WERI-Rb-1 (cell line): ENCODE results near the gene NUDT13.
"Not testable (repeated sequence)": the region's sequence is repeated elsewhere in the genome, so short reads cannot be mapped to it uniquely, and the experiment has no call there.

Source experiments
- DNase-seq: peaks from one replicate; pipeline ENCODE4 v3.0.0-alpha.2; 2020
- H3K27ac ChIP-seq: fragments of 250-450 bp; sonication (Bioruptor Pico); 2 replicates; pipeline ENCODE4 v1.5.1; 2020; ENCODE audit warnings: mild to moderate bottlenecking, moderate library complexity
- H3K27me3 ChIP-seq: fragments of 250-450 bp; sonication (Bioruptor Pico); 2 replicates; pipeline ENCODE4 v1.5.1; 2021; ENCODE audit warnings: mild to moderate bottlenecking, low read depth, moderate library complexity; ENCODE audit not compliant: insufficient read depth, severe bottlenecking
- H3K36me3 ChIP-seq: fragments of 250-450 bp; sonication (Bioruptor Pico); 2 replicates; pipeline ENCODE4 v1.5.1; 2020; ENCODE audit warnings: mild to moderate bottlenecking, moderate library complexity
- H3K4me3 ChIP-seq: 2 replicates; pipeline ENCODE4 v1.5.1; 2011; ENCODE audit warnings: low read depth, mild to moderate bottlenecking, control low read depth, low read length
- H3K9me3 ChIP-seq: fragments of 250-450 bp; sonication (Bioruptor Pico); 2 replicates; pipeline ENCODE4 v1.5.1; 2021; ENCODE audit warnings: mild to moderate bottlenecking, moderate library complexity; ENCODE audit not compliant: severe bottlenecking
- TF ChIP-seq, protein P1 (sequence below): IDR thresholded peaks from 2 replicates; pipeline ENCODE4 v1.5.1; 2011; ENCODE audit warnings: low read depth, mild to moderate bottlenecking, control low read depth, inconsistent platforms, low read length

Gene NUDT13

DNA sequence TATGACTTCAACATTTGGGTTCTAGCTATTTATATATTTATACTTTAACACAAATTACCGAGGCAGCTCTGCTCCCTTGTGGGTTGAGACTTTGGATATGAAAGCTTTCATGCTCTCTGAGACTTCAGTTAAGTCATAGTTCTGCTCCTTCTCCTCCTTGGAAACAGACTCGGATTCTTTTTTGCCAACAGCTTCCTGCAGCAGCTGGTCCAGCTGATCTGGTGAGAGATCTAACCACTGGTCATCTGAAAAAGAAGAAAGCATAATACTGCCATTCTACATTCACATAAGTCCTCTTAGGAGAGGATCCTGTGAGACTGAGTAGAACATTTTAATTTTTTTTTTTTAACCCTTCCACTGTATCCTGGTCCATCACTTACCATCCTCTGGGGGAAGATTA, 29.0 kb downstream of the NUDT13 start:
- H3K36me3 ChIP-seq: peaks cover 84% of the 10 kb centered on the region

DNA sequence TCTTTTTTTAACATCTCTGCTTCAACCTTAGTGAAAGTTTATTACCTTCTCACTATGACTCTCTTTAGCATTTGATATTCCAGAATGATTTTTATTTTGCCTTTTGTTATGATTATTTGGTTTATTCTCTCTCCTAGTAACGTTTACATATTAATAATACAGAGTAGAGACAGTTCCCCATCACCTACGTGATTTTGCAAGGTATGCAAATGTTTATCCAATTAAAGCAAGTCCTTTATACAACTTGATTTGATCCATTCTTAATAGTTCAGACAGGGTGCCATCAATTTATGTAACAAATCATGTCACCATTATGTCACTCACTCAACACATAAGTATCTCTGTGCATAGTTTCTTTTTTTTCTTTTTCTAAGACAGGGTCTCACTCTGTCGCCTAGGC, 31.3 kb downstream of the NUDT13 start:
- Histone ChIP-seq H3K4me3 (no peak overlapping the region), H3K27ac (no peak overlapping the region), H3K36me3 (peaks cover 73% of the 10 kb centered on the region), H3K27me3 (no peaks in the 10 kb centered on the region), H3K9me3 (no peaks in the 10 kb centered on the region)
- TF ChIP-seq, protein P1, sequence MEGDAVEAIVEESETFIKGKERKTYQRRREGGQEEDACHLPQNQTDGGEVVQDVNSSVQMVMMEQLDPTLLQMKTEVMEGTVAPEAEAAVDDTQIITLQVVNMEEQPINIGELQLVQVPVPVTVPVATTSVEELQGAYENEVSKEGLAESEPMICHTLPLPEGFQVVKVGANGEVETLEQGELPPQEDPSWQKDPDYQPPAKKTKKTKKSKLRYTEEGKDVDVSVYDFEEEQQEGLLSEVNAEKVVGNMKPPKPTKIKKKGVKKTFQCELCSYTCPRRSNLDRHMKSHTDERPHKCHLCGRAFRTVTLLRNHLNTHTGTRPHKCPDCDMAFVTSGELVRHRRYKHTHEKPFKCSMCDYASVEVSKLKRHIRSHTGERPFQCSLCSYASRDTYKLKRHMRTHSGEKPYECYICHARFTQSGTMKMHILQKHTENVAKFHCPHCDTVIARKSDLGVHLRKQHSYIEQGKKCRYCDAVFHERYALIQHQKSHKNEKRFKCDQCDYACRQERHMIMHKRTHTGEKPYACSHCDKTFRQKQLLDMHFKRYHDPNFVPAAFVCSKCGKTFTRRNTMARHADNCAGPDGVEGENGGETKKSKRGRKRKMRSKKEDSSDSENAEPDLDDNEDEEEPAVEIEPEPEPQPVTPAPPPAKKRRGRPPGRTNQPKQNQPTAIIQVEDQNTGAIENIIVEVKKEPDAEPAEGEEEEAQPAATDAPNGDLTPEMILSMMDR: no peak
- no peak for DNase-seq

More for the DNA sequence above, 29.0 kb downstream of the NUDT13 start:
- no peak for DNase-seq
- Histone ChIP-seq H3K27ac (no peak overlapping the region), H3K27me3 (no peaks in the 10 kb centered on the region), H3K4me3 (no peak overlapping the region), H3K9me3 (no peaks in the 10 kb centered on the region)
- TF ChIP-seq, protein P1: no peak

DNA sequence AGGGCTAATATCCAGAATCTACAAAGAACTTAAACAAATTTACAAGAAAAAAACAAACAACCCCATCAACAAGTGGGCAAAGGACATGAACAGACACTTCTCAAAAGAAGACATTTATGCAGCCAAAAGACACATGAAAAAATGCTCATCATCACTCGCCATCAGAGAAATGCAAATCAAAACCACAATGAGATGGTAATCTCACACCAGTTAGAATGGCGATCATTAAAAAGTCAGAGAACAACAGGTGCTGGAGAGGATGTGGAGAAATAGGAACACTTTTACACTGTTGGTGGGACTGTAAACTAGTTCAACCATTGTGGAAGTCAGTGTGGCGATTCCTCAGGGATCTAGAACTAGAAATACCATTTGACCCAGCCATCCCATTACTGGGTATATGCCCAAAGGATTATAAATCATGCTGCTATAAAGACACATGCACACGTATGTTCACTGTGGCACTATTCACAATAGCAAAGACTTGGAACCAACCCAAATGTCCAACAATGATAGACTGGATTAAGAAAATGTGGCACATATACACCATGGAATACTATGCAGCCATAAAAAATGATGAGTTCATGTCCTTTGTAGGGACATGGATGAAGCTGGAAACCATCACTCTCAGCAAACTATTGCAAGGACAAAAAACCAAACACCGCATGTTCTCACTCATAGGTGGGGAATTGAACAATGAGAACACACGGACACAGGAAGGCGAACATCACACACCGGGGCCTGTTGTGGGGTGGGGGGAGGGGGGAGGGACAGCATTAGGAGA, 40.6 kb downstream of the NUDT13 start:
- not testable (repeated sequence) for H3K27me3 ChIP-seq, DNase-seq, H3K9me3 ChIP-seq, H3K4me3 ChIP-seq, H3K27ac ChIP-seq
- H3K36me3 ChIP-seq: peaks cover 66% of the 10 kb centered on the region

DNA sequence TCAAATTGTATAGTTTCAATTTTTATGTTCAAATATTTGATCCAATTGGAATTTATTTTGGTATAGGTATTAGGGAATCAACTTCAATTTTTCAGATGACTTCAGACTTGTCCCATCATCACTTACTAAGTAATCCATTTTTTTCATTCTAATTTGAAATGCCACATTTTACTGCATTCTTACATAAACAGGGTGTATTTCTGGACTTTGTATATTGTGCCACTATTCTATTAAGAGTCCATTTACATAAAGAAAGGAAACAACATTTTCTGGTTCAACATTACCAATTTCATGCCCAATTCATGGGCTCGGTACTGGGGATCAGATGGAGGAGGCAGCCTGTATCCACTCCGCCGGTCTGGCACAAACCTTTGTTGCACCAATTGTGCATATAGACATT, 41.8 kb downstream of the NUDT13 start:
- Histone ChIP-seq H3K4me3 (no peak overlapping the region), H3K27ac (no peak overlapping the region), H3K9me3 (no peaks in the 10 kb centered on the region), H3K27me3 (no peaks in the 10 kb centered on the region), H3K36me3 (peaks cover 73% of the 10 kb centered on the region)
- TF ChIP-seq, protein P1: no peak
- no peak for DNase-seq

DNA sequence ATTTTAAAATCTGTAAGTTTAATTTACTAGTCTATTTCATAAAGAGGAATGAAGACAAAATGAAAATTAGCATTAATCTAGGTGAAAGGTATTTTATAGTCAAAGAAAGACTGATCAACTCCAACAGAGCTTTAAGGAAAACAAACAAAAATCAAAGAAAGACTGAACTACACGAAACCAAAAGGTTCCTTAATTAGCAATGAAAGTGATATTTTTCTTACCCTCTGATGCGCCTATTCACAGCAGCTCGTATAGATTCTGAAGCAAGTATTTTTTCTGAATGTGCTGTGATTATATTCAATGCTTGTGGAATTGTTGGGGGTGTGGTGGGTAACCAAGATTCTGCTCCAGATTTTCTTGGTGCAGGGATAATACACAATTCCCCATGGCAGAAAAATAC, 45.8 kb downstream of the NUDT13 start:
- Histone ChIP-seq H3K36me3 (peaks cover 60% of the 10 kb centered on the region), H3K27ac (no peak overlapping the region), H3K9me3 (no peaks in the 10 kb centered on the region), H3K27me3 (no peaks in the 10 kb centered on the region), H3K4me3 (no peak overlapping the region)
- DNase-seq: no peak
- TF ChIP-seq, protein P1: no peak

DNA sequence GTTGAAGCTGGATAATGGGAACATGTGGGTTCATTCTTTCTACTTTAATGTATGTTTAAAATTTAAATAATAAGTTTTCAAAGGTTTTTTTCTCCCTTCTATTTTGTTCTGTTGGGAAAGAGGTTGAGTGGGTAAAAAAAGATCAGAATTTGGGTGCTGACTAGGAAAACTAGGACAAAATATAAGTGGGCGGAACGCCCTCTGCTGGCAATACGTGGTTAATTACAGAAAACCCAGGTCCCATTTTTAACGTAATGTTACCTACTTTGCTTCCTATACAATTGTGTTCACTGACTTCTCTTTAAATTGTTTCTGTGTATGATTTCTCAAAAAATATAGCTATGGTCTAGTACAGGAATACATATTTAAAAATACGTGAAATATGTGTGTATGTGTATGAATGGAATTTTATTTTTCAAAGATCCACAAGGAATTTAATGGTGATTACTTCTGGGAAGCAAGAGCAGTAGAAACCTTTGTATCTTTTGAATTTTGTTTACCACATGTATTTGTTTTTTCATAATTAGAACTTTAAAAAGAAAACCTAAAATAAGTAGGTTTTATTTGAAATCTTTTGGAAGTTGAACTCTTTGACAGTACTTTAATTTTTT, 48.9 kb downstream of the NUDT13 start:
- no peaks in the 10 kb centered on the region for H3K27me3 ChIP-seq
- peaks cover 59% of the 10 kb centered on the region for H3K36me3 ChIP-seq
- TF ChIP-seq, protein P1: peak; percentile 59
- H3K9me3 ChIP-seq: no peaks in the 10 kb centered on the region
- peak; percentile 39 for DNase-seq
- H3K4me3 ChIP-seq: no peak overlapping the region
- no peak overlapping the region for H3K27ac ChIP-seq
